Lung (tissue), 12 donors: ENCODE results near the gene TRPM2. TPM values are rescaled to one million over a fixed set of nuclear protein-coding genes. Genes with fewer than 3 reads are reported as not detected.

ENCODE experiments used
- ATAC-seq: fragments of 200-7000 bp; cut with Tn5 transposase; one replicate; pipeline ENCODE4 v1.9.1; 2020; ENCODE audit warnings: moderate number of reproducible peaks; ENCODE audit not compliant: insufficient read depth, low FRiP score
- DNase-seq, 3 donors: peaks; one replicate each; pipeline ENCODE4 v3.0.0-alpha.2; 2013 to 2017
- H3K27ac ChIP-seq, 2 donors: one replicate each; pipeline ENCODE4 v1.5.1; 2013; ENCODE audit warnings: mild to moderate bottlenecking in 2 of 2, moderate library complexity in 2 of 2, control low read depth in 1 of 2, inconsistent platforms in 1 of 2, low read depth in 1 of 2, low read length in 1 of 2
- H3K27me3 ChIP-seq, 3 donors: one replicate each; pipeline ENCODE4 v1.5.1; 2013; ENCODE audit warnings: low read length in 2 of 3; ENCODE audit not compliant: control insufficient read depth in 3 of 3, insufficient read depth in 3 of 3
- H3K36me3 ChIP-seq, 4 donors: one replicate each; pipeline ENCODE4 v1.5.1; 2013; ENCODE audit warnings: low read length in 4 of 4, mild to moderate bottlenecking in 1 of 4, moderate library complexity in 1 of 4; ENCODE audit not compliant: control insufficient read depth in 4 of 4, insufficient read depth in 4 of 4
- H3K4me1 ChIP-seq, 5 donors: one replicate each; pipeline ENCODE4 v1.5.1; 2013; ENCODE audit warnings: low read length in 5 of 5, mild to moderate bottlenecking in 2 of 5, moderate library complexity in 1 of 5; ENCODE audit not compliant: control insufficient read depth in 5 of 5, insufficient read depth in 5 of 5
- H3K4me3 ChIP-seq: one replicate; pipeline ENCODE4 v1.5.1; 2013; ENCODE audit warnings: mild to moderate bottlenecking, control low read depth, moderate library complexity
- H3K9ac ChIP-seq, 2 donors: one replicate each; pipeline ENCODE4 v1.5.1; 2013; ENCODE audit warnings: low read length in 2 of 2, control low read depth in 1 of 2; ENCODE audit not compliant: insufficient read depth in 1 of 2
- H3K9me3 ChIP-seq, 4 donors: one replicate each; pipeline ENCODE4 v1.5.1; 2013; ENCODE audit warnings: low read length in 3 of 4, mild to moderate bottlenecking in 1 of 4, moderate library complexity in 1 of 4; ENCODE audit not compliant: control insufficient read depth in 4 of 4, insufficient read depth in 3 of 4
- WGBS, 2 donors: extraction: QIAGEN DNeasy Blood & Tissue Kit; methylation state at CpG; one replicate each; pipeline ENCODE4 v1.1.7; 2013; 5-methylcytosine and 5-hydroxymethylcytosine counted together
- polyA plus RNA-seq, 2 donors: library from polyadenylated mRNA; stranded (reverse); fragments of 200-250 nt; gene quantifications; one replicate each; pipeline ENCODE4 v1.2.1, GENCODE V29; 2013
- total RNA-seq, 2 donors: library from RNA; depleted of rRNA in 1 of 2; stranded (reverse); fragments of >200 nt in 1 of 2; gene quantifications; one replicate each; pipeline ENCODE4 v1.2.1, GENCODE V29; 2014 to 2021
- TF ChIP-seq, protein P1 (sequence below): IDR thresholded peaks from 2 replicates; pipeline ENCODE4 v1.5.1; 2012; ENCODE audit warnings: mild to moderate bottlenecking; ENCODE audit errors: control extremely low read depth, extremely low read depth
- donor health status: control.
- donor health status: control.
- donor health status: Bipolar disorder and iron deficiency.
- donor health status: healthy.
- donor health status: DM: yes; HTN: yes; CAD: no.

TRPM2 gene
- total and polyA plus RNA-seq, 4 donors, result 5.9 to 26.2 (median 10.3) TPM

DNA sequence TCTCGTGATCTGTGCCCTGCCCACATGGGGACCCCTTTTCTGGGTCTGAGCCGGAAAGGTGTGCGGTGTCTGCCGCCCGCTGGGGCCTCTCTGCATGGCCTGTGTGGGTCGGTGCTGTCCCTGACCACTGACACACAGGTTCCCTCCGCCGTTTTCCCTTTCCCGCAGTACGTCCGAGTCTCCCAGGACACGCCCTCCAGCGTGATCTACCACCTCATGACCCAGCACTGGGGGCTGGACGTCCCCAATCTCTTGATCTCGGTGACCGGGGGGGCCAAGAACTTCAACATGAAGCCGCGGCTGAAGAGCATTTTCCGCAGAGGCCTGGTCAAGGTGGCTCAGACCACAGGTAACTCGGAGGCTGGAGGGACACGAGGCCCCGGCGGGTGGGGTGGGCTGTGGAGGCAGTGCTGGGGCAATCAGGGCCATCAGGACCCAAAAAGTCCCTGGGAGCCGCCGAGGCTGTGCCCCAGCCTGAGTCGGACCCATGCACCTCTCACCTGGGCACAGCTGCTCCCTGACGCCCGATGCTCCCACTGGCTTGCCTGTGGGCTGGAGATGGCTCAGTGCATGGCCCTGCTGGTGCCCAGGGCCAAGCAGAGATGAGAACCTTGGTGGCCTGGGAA lies 13.3 kb downstream of the TRPM2 start:
- ATAC-seq, result no peak
- no peak for DNase-seq
- 90 to 94% methylated on average over 28 of the region's 28 CpGs for WGBS, 2 donors
- Histone ChIP-seq H3K9ac (no peak overlapping the region), H3K4me3 (no peak overlapping the region), H3K27ac (no peak overlapping the region), H3K9me3 (peaks cover 0 to 8% (median 0%) of the 10 kb centered on the region in 4 donors), H3K27me3 (peaks cover 0 to 7% (median 0%) of the 10 kb centered on the region in 3 donors), H3K36me3 (no peaks in the 10 kb centered on the region), H3K4me1 (peaks cover 0 to 7% (median 0%) of the 10 kb centered on the region in 5 donors)
- TF ChIP-seq, protein P1, sequence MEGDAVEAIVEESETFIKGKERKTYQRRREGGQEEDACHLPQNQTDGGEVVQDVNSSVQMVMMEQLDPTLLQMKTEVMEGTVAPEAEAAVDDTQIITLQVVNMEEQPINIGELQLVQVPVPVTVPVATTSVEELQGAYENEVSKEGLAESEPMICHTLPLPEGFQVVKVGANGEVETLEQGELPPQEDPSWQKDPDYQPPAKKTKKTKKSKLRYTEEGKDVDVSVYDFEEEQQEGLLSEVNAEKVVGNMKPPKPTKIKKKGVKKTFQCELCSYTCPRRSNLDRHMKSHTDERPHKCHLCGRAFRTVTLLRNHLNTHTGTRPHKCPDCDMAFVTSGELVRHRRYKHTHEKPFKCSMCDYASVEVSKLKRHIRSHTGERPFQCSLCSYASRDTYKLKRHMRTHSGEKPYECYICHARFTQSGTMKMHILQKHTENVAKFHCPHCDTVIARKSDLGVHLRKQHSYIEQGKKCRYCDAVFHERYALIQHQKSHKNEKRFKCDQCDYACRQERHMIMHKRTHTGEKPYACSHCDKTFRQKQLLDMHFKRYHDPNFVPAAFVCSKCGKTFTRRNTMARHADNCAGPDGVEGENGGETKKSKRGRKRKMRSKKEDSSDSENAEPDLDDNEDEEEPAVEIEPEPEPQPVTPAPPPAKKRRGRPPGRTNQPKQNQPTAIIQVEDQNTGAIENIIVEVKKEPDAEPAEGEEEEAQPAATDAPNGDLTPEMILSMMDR, result no peak

DNA sequence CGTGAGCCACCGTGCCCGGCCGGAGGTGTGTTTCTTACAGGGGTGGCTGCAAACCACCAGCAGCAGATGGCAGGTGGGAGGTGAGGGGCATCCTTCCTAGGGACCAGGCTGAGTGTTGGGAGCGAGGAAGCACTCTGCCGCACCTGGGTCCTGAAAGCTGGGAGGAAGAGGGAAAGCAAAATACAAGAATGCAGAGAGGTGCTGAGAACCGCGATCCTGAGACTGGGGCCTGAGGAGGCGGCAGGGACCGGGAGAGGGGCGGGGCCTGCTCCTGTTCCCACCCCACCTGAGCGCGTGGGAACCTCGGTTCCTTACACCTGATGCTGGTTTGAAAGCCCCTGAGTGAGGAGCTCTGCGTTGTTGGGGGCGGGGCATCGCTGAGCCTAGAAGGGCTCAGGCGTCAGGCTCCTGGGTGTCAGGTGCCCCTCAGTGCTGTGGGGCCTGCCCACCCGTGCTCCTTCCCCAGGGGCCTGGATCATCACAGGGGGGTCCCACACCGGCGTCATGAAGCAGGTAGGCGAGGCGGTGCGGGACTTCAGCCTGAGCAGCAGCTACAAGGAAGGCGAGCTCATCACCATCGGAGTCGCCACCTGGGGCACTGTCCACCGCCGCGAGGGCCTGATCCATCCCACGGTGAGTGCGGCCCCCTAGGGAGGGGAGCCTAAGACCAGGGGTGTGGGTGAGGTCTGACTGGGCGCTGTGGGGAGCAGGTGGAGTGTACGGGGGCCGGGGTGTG lies 15.5 kb downstream of the TRPM2 start:
- no peak for ATAC-seq
- no peaks in the 10 kb centered on the region for H3K36me3 ChIP-seq
- H3K9ac ChIP-seq, result no peak overlapping the region
- H3K4me1 ChIP-seq, result peaks cover 0 to 7% (median 0%) of the 10 kb centered on the region in 5 donors
- no peak overlapping the region for H3K27ac ChIP-seq
- H3K27me3 ChIP-seq, result peaks cover 0 to 7% (median 0%) of the 10 kb centered on the region in 3 donors
- DNase-seq, result no peak
- H3K4me3 ChIP-seq, result no peak overlapping the region
- TF ChIP-seq, protein P1, result no peak
- WGBS, 2 donors, result 42 to 47% methylated on average over 35 of the region's 35 CpGs
- H3K9me3 ChIP-seq, result peaks cover 0 to 6% (median 0%) of the 10 kb centered on the region in 4 donors

DNA sequence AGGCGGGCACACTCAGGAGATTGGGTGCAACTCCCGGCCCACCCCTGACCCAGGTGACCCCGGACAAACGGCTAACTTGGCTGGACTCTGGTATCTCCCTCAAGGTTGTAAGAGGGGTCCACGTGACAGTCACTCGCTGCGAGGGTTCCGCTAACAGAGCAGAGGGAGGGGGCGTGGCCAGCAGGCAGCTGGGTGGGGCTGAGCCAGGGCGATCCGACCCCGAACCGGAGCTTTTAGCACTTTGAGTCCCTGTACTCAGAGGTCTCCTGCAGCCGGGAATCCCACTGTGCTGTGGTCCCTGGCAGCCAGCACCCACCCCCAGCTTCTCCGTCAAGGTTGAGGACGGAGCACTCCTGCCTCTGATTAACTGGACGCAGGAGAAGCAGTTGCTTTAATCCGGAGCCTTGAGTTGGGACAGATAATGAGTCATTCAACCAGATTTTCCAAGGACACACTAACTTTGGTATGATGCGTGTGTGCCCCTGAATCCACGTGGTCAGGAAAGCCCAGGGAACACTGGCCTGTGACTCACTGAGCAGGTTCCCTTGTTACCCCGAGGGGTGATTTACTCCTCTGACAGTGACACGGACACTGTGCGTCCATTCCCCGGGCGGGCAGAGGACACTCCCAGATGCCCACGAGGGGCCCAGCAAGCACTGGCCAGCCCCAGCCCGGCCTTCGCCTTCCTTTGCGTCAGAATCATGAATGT lies 16.8 kb downstream of the TRPM2 start:
- Histone ChIP-seq H3K9ac (no peak overlapping the region), H3K27ac (no peak overlapping the region), H3K4me3 (no peak overlapping the region), H3K27me3 (peaks cover 0 to 7% (median 0%) of the 10 kb centered on the region in 3 donors), H3K4me1 (peaks cover 0 to 7% (median 0%) of the 10 kb centered on the region in 5 donors), H3K36me3 (no peaks in the 10 kb centered on the region), H3K9me3 (peaks cover 0 to 6% (median 0%) of the 10 kb centered on the region in 4 donors)
- WGBS, 2 donors, result 38 to 40% methylated on average over 29 of the region's 29 CpGs
- TF ChIP-seq, protein P1, result no peak
- DNase-seq (peak in 1 of 3 donors; percentile 8), ATAC-seq (no peak)
